ENCODE data around the gene RNF5. TPM values are rescaled to one million over a fixed set of nuclear protein-coding genes. Genes with fewer than 3 reads are reported as not detected.

RNF5 gene
- total and polyA plus RNA-seq, 9 of the 15 experiments (the other 6 are each of a cell fraction or from before 2014, with no cell fraction given): 62.2 to 245 (median 129) TPM

GRCh38 chr6:32131439-32131948 lies 46.7 kb upstream of the RNF5 start (continued):
- TF ChIP-seq ZNF639 (CRISPR knock-in tag; conservative IDR thresholded peaks at IDR 0.05 in 1 of 2, IDR thresholded peaks at IDR 0.05 in 1 of 2) (peak in 1 of 2 experiments; percentile 77; a peak in 2 of 4 replicates), KLF16 (IDR thresholded peaks at IDR 0.05) (peak; percentile 99), CXXC5 (CRISPR knock-in tag; IDR thresholded peaks at IDR 0.05) (peak; percentile 86), ZNF766 (CRISPR knock-in tag; conservative IDR thresholded peaks at IDR 0.05) (peak; percentile 90), RCOR1 (IDR thresholded peaks at IDR 0.05; ENCODE audit: borderline replicate concordance in 1 of 2, low read depth in 2 of 2, low read length in 2 of 2) (peak; percentile 66 to 96; a peak in 3 of 4 replicates), XRCC5 (IDR thresholded peaks at IDR 0.05; ENCODE audit: low read depth, low read length) (no peak), ARID1B (IDR thresholded peaks at IDR 0.05) (peak; percentile 100), HMG20B (CRISPR knock-in tag; IDR thresholded peaks at IDR 0.05) (no peak), ZNF696 (CRISPR knock-in tag; conservative IDR thresholded peaks at IDR 0.05) (0 out of 2 replicates have a peak, but pooled peaks have one; percentile 59), HDAC2 (IDR thresholded peaks at IDR 0.05) (peak; percentile 96), ZBTB26 (CRISPR knock-in tag; IDR thresholded peaks at IDR 0.05) (peak; percentile 89; the same call in 1 of the 2 replicates), CREB1 (IDR thresholded peaks at IDR 0.05) (peak; percentile 82), CREB1 (CRISPR knock-in tag; IDR thresholded peaks at IDR 0.05) (no peak), PHB2 (IDR thresholded peaks at IDR 0.05; ENCODE audit: low read depth) (peak; percentile 99), BRD9 (IDR thresholded peaks at IDR 0.05; ENCODE audit: low read depth, partially characterized antibody) (peak; percentile 80), JUND (IDR thresholded peaks at IDR 0.05; ENCODE audit: borderline replicate concordance, low read depth, low read length) (peak; percentile 61; the same call in 1 of the 2 replicates), JUND (tag; IDR thresholded peaks at IDR 0.05; ENCODE audit: borderline replicate concordance, low read depth, low read length) (no peak; the same call in 2 of the 3 replicates), RUNX1 (IDR thresholded peaks at IDR 0.05; ENCODE audit: low read depth) (peak; percentile 75; the same call in 1 of the 2 replicates), PTTG1 (tag; IDR thresholded peaks at IDR 0.05; ENCODE audit: low read depth) (no peak), ZNF444 (CRISPR knock-in tag; IDR thresholded peaks at IDR 0.05) (peak; percentile 55; the same call in 1 of the 2 replicates), SMAD4 (CRISPR knock-in tag; conservative IDR thresholded peaks at IDR 0.05) (peak; percentile 94), ESRRA (IDR thresholded peaks at IDR 0.05; ENCODE audit: borderline replicate concordance, low read depth) (0 out of 2 replicates have a peak, but pooled peaks have one; percentile 51), ELF4 (CRISPR knock-in tag; IDR thresholded peaks at IDR 0.05) (peak; percentile 95), HBP1 (CRISPR knock-in tag; IDR thresholded peaks at IDR 0.05) (peak; percentile 74; the same call in 1 of the 2 replicates)

All from K562 (cell line).